NCI-H82 (cell line): ENCODE results near the gene LTBP1.
"Not testable (repeated sequence)": the region's sequence is repeated elsewhere in the genome, so short reads cannot be mapped to it uniquely, and the experiment has no call there.

Experiments used
- DNase-seq: peaks from one replicate; lab custom pipeline; 2025; lab: John Stamatoyannopoulos, UW

Gene LTBP1

GRCh38 chr2:32946314-32947075 lies at the start of gene LTBP1:
LTBP1 (plus strand) TSS chr2:32946953; CDS start chr2:32947325, 372 bp downstream.
- DNase-seq = peak; percentile 73

- DNase-seq = no peak
These were observed 46.3 kb upstream of the LTBP1 start for GRCh38 chr2:32900246-32900973.

DNA sequence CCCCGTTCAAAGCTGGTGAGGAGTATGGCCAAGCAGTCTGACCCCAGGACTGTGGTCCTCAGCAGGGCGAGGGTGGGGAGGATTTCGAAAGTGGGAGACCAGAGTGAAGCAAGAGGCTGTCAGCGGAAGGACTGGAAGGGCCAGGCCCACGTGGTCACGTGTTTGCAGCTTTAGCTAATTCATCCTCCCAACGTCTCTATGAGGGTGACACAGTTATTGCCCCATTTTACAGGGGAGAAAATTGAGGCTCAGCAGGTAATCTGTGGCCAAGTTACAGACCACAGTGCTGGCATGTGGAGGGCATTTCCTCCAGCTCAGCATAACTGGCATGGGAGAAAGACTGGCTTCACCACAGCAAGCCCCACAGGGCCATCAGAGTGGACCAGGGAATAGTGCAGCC lies 45.4 kb upstream of the LTBP1 start:
- no peak for DNase-seq

DNA sequence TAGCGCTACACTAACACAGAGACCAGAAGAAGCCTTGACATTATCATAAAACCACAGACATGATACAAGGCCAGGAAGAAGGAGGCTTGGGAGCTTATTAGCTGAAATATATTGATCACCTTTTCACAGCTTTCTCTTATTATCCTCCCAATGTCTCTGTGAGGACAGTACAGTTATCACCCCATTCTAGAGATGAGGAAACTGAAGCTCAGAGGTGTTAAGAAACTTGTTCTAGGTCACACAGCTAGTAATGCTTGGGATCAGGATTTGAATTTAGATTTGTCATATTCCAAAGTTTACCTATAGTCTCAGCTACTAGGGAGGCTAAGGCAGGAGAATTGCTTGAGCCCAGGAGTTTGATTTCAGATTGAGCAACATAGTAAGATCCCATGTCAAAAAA lies 44.6 kb upstream of the LTBP1 start:
- no peak for DNase-seq

DNA sequence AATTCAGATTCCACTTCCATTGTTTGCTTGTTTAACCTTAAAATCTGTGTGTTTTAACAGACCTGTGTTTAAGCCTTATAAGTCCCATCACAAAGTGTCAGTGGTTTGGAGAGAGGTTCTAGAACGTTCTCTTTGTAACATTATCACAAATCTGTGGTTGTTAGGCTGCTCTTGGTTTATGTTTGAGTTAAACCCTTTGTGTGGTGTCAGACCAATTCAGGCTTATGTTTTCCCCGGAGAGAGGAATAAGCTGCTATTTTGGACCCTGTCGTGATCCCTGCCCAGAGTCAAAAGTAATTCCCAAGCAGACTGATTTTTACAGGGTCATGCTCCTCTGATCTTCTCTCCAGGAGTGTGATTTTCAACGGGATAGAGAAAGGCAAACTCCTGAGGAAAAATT lies 43.8 kb upstream of the LTBP1 start:
- DNase-seq = peak; percentile 12

DNA sequence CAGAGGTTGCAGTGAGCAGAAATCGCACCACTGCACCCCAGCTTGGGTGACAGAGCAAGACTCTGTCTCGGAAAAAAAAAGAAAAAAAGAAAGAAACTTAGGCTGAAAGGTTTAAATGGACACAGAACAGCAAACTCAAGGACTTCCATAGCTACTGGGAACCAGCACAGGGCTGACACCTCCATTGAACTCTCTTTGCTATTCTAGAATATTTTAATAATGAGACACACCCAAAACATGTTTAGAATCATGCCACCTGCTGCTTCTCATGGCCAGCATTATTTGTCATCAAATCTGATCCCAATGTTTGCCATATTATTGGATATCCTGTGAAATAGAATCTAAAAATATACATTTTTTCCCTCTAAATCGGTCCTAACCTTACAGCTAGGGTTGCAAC lies 42.7 kb upstream of the LTBP1 start:
- DNase-seq = no peak

GRCh38 chr2:32904751-32905150 lies 42.0 kb upstream of the LTBP1 start:
- peak; percentile 46 for DNase-seq

DNA sequence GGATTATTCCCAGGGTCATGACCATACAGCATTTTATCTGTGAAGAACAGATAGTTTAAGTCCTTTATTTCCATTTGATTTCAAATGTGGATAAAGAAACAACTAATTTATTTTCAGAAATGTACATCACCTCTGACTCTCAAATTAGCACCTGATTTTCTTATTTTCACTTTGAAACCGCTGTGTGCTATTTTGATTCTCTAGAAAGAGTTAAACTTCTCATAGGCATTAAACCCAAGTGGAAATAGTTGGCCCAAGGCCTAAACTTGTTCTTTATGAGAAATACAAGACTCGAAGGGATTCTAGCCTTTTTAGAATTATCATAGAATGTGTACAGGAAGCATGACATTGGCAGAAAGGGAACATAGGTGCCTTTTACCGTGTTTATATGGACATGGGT lies 41.5 kb upstream of the LTBP1 start:
- DNase-seq = no peak

- DNase-seq = no peak
These were observed 35.7 kb upstream of the LTBP1 start for GRCh38 chr2:32910883-32911598.

GRCh38 chr2:32915694-32916093 lies 31.1 kb upstream of the LTBP1 start:
- DNase-seq = no peak

DNA sequence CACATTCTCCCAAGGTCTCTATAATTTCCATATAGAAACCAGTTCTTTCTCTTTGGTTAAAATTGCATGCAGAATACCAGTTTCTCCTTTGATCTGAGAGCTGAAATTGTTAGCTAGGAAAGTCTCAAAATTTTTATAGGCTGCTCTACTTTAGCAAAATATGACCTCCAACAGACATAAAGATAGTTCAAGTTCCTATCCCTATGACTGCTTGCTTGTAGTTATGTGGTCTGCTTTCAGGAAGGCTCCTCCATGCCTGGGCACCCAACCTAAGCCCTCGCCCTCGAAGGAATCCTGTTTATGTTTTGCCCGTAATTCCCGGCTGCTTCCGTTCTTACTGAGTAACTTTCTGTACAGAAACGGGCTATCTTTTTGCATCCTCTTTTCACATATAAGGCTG lies 28.0 kb upstream of the LTBP1 start:
- DNase-seq = no peak

- DNase-seq = not testable (repeated sequence)
These were observed 26.9 kb upstream of the LTBP1 start for GRCh38 chr2:32919901-32920300.

- DNase-seq = not testable (repeated sequence)
These were observed 25.3 kb upstream of the LTBP1 start for GRCh38 chr2:32921486-32921885.

GRCh38 chr2:32922501-32922900 lies 24.3 kb upstream of the LTBP1 start:
- no peak for DNase-seq

DNA sequence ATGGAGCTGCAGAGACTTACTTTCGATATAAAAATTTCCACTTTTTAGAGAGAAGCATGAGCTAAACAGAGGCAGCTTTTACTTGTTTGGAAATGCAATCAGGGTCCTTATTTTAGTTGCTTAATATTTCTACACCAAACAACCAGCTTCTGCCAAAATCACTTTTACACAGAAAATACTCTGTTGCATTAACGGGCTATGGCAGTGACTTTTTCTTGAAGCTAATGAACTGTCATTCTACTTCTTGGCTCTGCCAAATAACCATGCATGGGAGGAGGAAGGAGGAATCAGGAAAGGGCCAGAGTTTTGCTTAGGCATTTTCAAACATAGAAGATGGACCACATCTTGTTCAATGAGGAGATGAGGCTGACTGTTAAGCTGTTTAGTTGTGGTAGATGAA lies 23.6 kb upstream of the LTBP1 start:
- no peak for DNase-seq

DNA sequence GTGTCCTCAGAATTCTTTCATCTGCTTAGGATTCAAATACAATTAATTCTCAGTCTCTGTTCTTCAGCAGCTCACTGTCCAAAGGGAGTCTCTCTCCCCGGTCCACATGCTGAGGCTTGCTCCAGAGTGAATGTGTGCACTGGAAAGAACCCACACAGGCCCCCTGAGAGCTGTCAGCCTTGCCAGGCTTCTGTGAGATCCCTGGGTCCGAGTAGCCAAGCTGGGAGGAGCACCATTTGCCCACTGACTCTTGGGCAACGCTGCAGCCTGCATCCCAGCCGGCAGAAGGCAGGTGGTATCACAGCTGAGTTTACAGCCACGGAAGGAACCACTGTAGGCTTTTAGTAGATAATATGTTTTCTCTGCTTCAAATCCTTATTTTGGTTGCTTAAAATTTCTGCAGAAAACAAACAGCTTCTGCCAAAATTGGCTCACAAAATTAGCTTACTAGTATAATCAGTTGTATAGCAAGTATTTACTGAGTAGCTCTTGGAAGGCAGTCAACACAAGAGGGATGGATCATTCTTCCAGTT lies 21.4 kb upstream of the LTBP1 start:
- no peak for DNase-seq

DNA sequence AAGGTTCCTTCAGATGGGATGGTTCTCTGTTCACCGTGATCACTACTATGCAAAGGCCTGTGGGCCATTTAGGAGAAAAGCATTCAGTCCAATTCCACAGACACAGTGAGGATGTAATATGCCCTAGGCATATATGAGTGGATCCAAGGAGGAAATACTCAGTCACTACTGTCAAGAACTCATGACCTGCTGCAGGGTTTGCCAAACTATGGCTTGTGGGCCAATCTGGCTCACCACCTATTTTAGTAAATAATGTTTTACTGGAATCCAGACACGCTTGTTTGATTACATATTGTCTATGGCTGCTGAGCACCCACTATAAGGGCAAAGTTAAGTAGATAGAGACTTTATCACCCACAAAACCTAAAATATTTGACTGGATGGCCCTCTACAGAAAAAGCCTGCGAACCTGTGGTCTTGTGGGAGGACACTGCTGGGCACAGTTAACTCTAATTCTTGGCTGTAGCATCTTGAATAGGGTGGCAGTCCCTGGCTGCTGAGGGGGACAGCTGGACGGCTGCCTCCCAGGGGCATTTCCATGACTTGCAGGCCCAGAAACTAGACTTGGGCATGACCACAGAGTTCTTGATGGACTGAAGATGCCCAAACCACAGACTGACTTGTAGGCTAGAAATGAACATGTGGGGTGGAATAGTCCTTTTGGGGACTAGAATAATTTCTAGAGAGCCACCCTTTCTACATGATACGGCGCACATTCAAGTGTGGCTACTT lies 20.6 kb upstream of the LTBP1 start:
- DNase-seq = no peak

DNA sequence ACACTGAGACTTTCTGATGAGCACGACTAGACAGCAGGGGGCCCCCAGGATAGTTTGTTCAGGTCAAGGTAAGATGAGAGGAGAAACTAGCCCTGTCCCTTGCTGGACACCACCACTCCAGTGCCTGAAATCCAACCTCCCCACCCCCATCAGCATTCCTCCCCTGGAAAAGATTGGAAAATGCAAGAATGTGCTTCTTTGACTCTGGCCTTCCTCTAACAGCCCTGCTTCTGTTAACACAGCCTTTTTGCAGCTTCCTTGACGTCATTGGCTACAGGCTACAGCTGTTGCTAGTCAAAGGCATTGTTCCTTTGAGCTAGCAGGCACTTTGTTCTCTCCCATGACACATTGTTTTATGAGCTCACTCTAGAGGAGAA lies 20.1 kb upstream of the LTBP1 start:
- no peak for DNase-seq

DNA sequence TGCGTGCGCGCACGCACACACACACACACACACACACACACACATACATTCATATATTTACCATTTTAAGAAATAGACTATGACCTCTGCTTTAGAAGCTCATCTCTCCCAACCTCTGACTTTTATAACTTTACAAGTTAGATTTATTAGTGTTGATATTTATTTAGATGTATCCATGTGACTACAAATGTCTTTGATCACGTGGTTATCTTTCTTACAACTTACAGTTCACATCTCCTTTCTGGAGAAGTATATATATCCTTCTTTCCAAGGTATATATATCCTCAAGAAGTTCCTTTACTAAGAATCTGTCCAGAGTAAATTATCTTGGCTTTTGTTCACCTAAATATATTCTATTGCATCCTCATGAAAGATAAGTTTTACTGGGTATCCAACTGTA lies 16.3 kb upstream of the LTBP1 start:
- DNase-seq = no peak

GRCh38 chr2:32931519-32931918 lies 15.2 kb upstream of the LTBP1 start:
- no peak for DNase-seq

DNA sequence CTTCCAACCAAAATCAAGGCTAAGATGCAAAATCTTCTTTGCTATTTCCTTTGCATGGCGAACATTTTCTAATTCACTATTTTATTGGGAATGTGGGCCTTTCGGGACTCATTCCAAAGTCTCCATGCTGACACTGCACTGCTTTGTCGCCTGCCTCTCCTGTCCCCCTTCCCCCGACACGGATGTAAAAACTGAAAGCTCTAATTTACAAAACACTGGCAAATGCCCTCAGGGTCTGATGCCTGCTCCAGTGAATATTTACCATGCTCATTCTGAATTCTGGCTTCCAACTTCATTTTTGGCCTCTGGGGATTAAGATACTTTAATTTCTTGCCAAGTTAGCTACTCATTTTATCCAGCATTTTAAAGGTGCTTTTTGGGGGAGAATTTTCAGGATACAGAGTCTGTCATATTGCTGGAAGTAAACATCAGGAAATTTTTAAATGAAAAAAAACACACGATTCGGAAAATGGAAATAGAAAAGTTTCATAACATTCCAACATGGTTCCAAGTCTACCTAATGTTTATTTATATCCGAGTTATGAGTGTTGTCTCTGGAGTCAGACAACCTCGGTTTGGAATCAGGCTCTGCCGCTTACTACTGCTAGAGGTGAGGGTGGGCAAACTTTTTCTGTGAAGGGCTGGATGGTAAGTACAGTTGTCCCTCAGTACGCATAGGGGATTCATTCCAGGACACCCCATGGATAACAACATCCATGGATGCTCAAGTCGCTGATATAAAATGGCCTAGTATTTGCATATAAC lies 14.6 kb upstream of the LTBP1 start:
- DNase-seq = no peak
